ENCODE data around the gene NRN1L. TPM values are rescaled to one million over a fixed set of nuclear protein-coding genes. Genes with fewer than 3 reads are reported as not detected.

The NRN1L gene
- total RNA-seq, 1 experiment from 2014 or later, result 1.1 TPM

GRCh38 chr16:67926181-67926750, 41.6 kb downstream of the NRN1L start:
- H3K27ac ChIP-seq (ENCODE audit: low read length), result no peak overlapping the region
- BruUV-seq (replicated peaks), result no TSS peak
- intact Hi-C loops (cut with micrococcal nuclease; ENCODE audit: unreplicated experiment), result loop anchor here (5.0 kb wide), 1 partner anchor 254 kb away; no protein-coding TSS in a partner anchor
- H3K9me3 ChIP-seq (ENCODE audit: control insufficient read depth, insufficient read depth, low read depth, low read length), result no peaks in the 10 kb centered on the region
- no peaks in the 10 kb centered on the region for H3K36me3 ChIP-seq (ENCODE audit: control insufficient read depth, insufficient read depth, low read length)
- TF ChIP-seq TCF7L2 (IDR thresholded peaks at IDR 0.05; ENCODE audit: low read depth, low read length) (no peak), POLR2AphosphoS5 (IDR thresholded peaks at IDR 0.05; ENCODE audit: low read depth, low read length) (no peak), REST (IDR thresholded peaks at IDR 0.05; ENCODE audit: insufficient read depth in 1 of 2, low read depth in 2 of 2, low read length in 1 of 2) (no peak), SIN3A (IDR thresholded peaks at IDR 0.05; ENCODE audit: borderline replicate concordance, insufficient read depth, low read depth, low read length) (no peak), CTCF (IDR thresholded peaks at IDR 0.05) (no peak; the same call in 1 of the 2 replicates)
- no peaks in the 10 kb centered on the region for H3K27me3 ChIP-seq (ENCODE audit: control insufficient read depth, insufficient read depth, low read length)
- ATAC-seq, result no peak; the same call in 1 of the 2 replicates
- no peak overlapping the region for H3K4me3 ChIP-seq (ENCODE audit: low read depth in 2 of 2, low read length in 2 of 2)
- ChIA-PET CTCF (interaction anchor here (0.5 kb wide), 1 partner anchor 107 kb away, joined by 3 read pairs; no protein-coding TSS in a partner anchor), POLR2A (no interaction called here)
- no peak for DNase-seq (ENCODE audit: low read depth, low spot score)
- in situ Hi-C loops (cut with HindIII; ENCODE audit: low pct_unique_long_range_greater_than_20kb, low sequenced_read_pairs), result no loop called here
- no peaks in the 10 kb centered on the region for H3K4me1 ChIP-seq (ENCODE audit: control insufficient read depth, insufficient read depth, low read length)

GRCh38 chr16:67927131-67927941, 42.7 kb downstream of the NRN1L start:
- DNase-seq (ENCODE audit: low read depth, low spot score) (no peak), ATAC-seq (0 out of 2 replicates have a peak, but pooled peaks have one; percentile 8)
- in situ Hi-C loops (cut with HindIII; ENCODE audit: low pct_unique_long_range_greater_than_20kb, low sequenced_read_pairs) (no loop called here), intact Hi-C loops (cut with micrococcal nuclease; ENCODE audit: unreplicated experiment) (loop anchor here (5.0 kb wide), 1 partner anchor 255 kb away; no protein-coding TSS in a partner anchor)
- Histone ChIP-seq H3K36me3 (ENCODE audit: control insufficient read depth, insufficient read depth, low read length) (no peaks in the 10 kb centered on the region), H3K4me1 (ENCODE audit: control insufficient read depth, insufficient read depth, low read length) (no peaks in the 10 kb centered on the region), H3K9me3 (ENCODE audit: control insufficient read depth, insufficient read depth, low read depth, low read length) (no peaks in the 10 kb centered on the region), H3K27me3 (ENCODE audit: control insufficient read depth, insufficient read depth, low read length) (no peaks in the 10 kb centered on the region), H3K27ac (ENCODE audit: low read length) (no peak overlapping the region), H3K4me3 (ENCODE audit: low read depth in 2 of 2, low read length in 2 of 2) (no peak overlapping the region)
- ChIA-PET CTCF (interaction anchor here (0.6 kb wide), 1 partner anchor 112 kb away, joined by 13 read pairs; no protein-coding TSS in a partner anchor), POLR2A (no interaction called here)
- TF ChIP-seq POLR2AphosphoS5 (IDR thresholded peaks at IDR 0.05; ENCODE audit: low read depth, low read length) (no peak), CTCF (IDR thresholded peaks at IDR 0.05) (no peak), SIN3A (IDR thresholded peaks at IDR 0.05; ENCODE audit: borderline replicate concordance, insufficient read depth, low read depth, low read length) (no peak), TCF7L2 (IDR thresholded peaks at IDR 0.05; ENCODE audit: low read depth, low read length) (no peak), REST (IDR thresholded peaks at IDR 0.05; ENCODE audit: insufficient read depth in 1 of 2, low read depth in 2 of 2, low read length in 1 of 2) (no peak)
- BruUV-seq (replicated peaks), result no TSS peak

All from Panc1 (cell line).